ENCODE measurements around the gene TMEM89. TPM values are rescaled to one million over a fixed set of nuclear protein-coding genes. Genes with fewer than 3 reads are reported as not detected.
A peak's percentile ranks its signal among the peaks of the same experiment; 100 is the strongest.

The TMEM89 gene
- total RNA-seq, 1 experiment from 2014 or later, result 0.74 TPM

- no peak overlapping the region for H3K9ac ChIP-seq (ENCODE audit: extremely low read depth, insufficient read length, low read length)
These were observed 33.5 kb upstream of the TMEM89 start for GRCh38 chr3:48655063-48655462.

More at GRCh38 chr3:48655063-48655462, 33.5 kb upstream of the TMEM89 start:
- H3K56ac ChIP-seq (ENCODE audit: insufficient read length, low read depth, low read length), result no peak overlapping the region
- peak overlapping the region; percentile 50 for H3K4me2 ChIP-seq (ENCODE audit: insufficient read depth, insufficient read length, low read length)
- Mint-ChIP-seq H3K4me1 (peaks cover 4 to 13% of the 10 kb centered on the region in 2 experiments), H3K27ac (peak overlapping the region in 1 of 3 experiments; percentile 53; a peak in 1 of 7 replicates), H3K4me3 (peak overlapping the region; percentile 67 to 73), H3K27me3 (ENCODE audit: low read depth) (peaks cover 4% of the 10 kb centered on the region; the same call in 1 of the 2 replicates), H3K36me3 (ENCODE audit: insufficient read depth in 1 of 3, low read depth in 3 of 3) (peaks cover 40 to 60% (median 58%) of the 10 kb centered on the region in 3 experiments), H3K9me3 (peaks cover 0 to 3% of the 10 kb centered on the region in 2 experiments; a peak in 1 of 5 replicates)
- H3K27ac ChIP-seq (ENCODE audit: insufficient read length, low read depth, low read length), result no peak overlapping the region
- no peak overlapping the region for H2AK5ac ChIP-seq (ENCODE audit: insufficient read length, low read length)
- no peak overlapping the region for H2BK20ac ChIP-seq (ENCODE audit: low read depth, low read length, poor library complexity, severe bottlenecking)
- H4K5ac ChIP-seq (ENCODE audit: insufficient read length, low read depth, low read length), result no peak overlapping the region
- H3K4me1 ChIP-seq (ENCODE audit: insufficient read depth, low read length), result no peaks in the 10 kb centered on the region; the same call in 1 of the 2 replicates
- no peaks in the 10 kb centered on the region for H3K79me1 ChIP-seq (ENCODE audit: insufficient read depth, low read depth, low read length, poor library complexity, severe bottlenecking)
- no peak overlapping the region for H3K23ac ChIP-seq (ENCODE audit: insufficient read length, low read depth, low read length)
- no peaks in the 10 kb centered on the region for H3K27me3 ChIP-seq (ENCODE audit: insufficient read depth, low read length)
- no peaks in the 10 kb centered on the region for H3K9me3 ChIP-seq (ENCODE audit: control insufficient read depth, low read depth, low read length)
- no peak overlapping the region for H3T11ph ChIP-seq (ENCODE audit: low read length)
- H2BK15ac ChIP-seq (ENCODE audit: low read depth, low read length), result no peak overlapping the region
- H4K8ac ChIP-seq (replicated peaks; ENCODE audit: insufficient read length, low read depth, low read length), result no peak overlapping the region
- no peak overlapping the region for H2BK12ac ChIP-seq (ENCODE audit: insufficient read length, low read depth, low read length)
- no peak overlapping the region for H4K91ac ChIP-seq (ENCODE audit: insufficient read length, low read depth, low read length)
- no peak overlapping the region for H3K4ac ChIP-seq (ENCODE audit: low read depth, low read length)
- H3K14ac ChIP-seq (ENCODE audit: insufficient read depth, low read length), result no peak overlapping the region
- H3K79me2 ChIP-seq (ENCODE audit: insufficient read depth, low read length), result no peaks in the 10 kb centered on the region
- H2BK5ac ChIP-seq (ENCODE audit: insufficient read length, low read length), result no peak overlapping the region
- H3K18ac ChIP-seq (ENCODE audit: insufficient read length, low read depth, low read length), result no peak overlapping the region
- no CpG with 5 or more reads among the region's 12 CpGs for WGBS (ENCODE audit: extremely low coverage, insufficient read length, low lambda C conversion rate)
- no peak overlapping the region for H2AFZ ChIP-seq (ENCODE audit: low read length)
- DNase-seq, result no peak
- H4K20me1 ChIP-seq (ENCODE audit: control insufficient read depth, insufficient read depth, insufficient read length), result peaks cover 2% of the 10 kb centered on the region
- peaks cover 3% of the 10 kb centered on the region for H3K23me2 ChIP-seq (ENCODE audit: insufficient read length, low read depth, low read length, poor library complexity, severe bottlenecking)
- no peak overlapping the region for H2BK120ac ChIP-seq (ENCODE audit: low read depth, low read length, poor library complexity, severe bottlenecking)
- no peak for TF ChIP-seq CTCF (conservative IDR thresholded peaks at IDR 0.05)

All from H9 (cell line).